ENCODE results near the gene GDPD4.
"Not testable (repeated sequence)": the region's sequence is repeated elsewhere in the genome, so short reads cannot be mapped to it uniquely, and the experiment has no call there.

GRCh38 chr11:77300028-77300427 is 1.5 kb downstream of the GDPD4 start:
- not testable (repeated sequence) for TF ChIP-seq CTCF, POLR2A, POLR2AphosphoS5 (IDR thresholded peaks at IDR 0.05)
